Astrocyte of the cerebellum (primary cell): ENCODE results near the gene ZNF808.
A peak's percentile ranks its signal among the peaks of the same experiment; 100 is the strongest.
"Not testable (repeated sequence)": the region's sequence is repeated elsewhere in the genome, so short reads cannot be mapped to it uniquely, and the experiment has no call there.

Source experiments
- DNase-seq: peaks from one replicate; pipeline ENCODE4 v3.0.0-alpha.2; 2011; ENCODE audit warnings: low read depth
- H3K4me3 ChIP-seq: 2 replicates; pipeline ENCODE4 v1.5.1; 2011; ENCODE audit warnings: mild to moderate bottlenecking, low read depth, low read length, moderate library complexity
- in situ Hi-C: cut with HindIII; loops from 2 replicates; pipeline ENCODE4 v1.10.0; 2017; ENCODE audit warnings: low sequenced_read_pairs
- TF ChIP-seq, protein P1 (sequence below): IDR thresholded peaks from 2 replicates; pipeline ENCODE4 v1.5.1; 2012; ENCODE audit warnings: low read length, low read depth, moderate library complexity, mild to moderate bottlenecking; ENCODE audit errors: missing control alignments

ZNF808 gene

DNA sequence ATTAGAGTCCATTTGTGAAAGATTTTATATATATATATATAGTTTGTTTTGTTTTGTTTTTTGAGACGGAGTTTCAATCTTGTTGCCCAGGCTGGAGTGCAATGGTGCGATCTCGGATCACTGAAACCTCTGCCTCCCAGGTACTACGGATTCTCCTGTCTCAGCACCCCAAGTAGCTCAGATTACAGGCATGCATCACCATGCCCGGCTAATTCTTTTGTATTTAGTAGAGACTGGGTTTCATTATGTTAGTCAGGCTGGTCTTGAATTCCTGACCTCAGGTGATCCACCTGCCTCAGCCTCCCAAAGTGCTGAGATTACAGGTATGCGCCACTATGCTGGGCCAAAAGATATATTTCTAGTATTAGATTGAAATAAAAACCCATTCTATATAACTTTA is 38.7 kb downstream of the ZNF808 start:
- no peak for DNase-seq
- in situ Hi-C loops = no loop called here
- TF ChIP-seq, protein P1, sequence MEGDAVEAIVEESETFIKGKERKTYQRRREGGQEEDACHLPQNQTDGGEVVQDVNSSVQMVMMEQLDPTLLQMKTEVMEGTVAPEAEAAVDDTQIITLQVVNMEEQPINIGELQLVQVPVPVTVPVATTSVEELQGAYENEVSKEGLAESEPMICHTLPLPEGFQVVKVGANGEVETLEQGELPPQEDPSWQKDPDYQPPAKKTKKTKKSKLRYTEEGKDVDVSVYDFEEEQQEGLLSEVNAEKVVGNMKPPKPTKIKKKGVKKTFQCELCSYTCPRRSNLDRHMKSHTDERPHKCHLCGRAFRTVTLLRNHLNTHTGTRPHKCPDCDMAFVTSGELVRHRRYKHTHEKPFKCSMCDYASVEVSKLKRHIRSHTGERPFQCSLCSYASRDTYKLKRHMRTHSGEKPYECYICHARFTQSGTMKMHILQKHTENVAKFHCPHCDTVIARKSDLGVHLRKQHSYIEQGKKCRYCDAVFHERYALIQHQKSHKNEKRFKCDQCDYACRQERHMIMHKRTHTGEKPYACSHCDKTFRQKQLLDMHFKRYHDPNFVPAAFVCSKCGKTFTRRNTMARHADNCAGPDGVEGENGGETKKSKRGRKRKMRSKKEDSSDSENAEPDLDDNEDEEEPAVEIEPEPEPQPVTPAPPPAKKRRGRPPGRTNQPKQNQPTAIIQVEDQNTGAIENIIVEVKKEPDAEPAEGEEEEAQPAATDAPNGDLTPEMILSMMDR = no peak
- no peak overlapping the region for H3K4me3 ChIP-seq

DNA sequence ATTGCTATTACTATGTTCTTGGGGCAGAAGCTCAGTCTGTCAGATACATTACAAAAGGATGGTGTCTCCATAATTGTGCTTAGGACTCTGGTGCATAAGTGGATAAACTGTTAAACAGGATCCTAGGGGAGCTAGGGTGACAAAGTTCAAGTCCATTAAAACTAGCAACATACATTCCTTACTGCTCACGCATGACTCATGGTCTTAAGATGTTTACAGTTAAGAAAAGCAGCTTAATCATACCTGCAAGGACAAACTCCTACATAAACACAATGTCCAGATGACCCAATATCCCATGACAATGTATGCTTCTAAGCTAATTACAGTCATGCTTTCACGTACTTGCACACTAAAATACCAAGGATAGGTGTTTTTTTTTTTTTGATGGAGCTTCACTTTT is 39.1 kb downstream of the ZNF808 start:
- no peak overlapping the region for H3K4me3 ChIP-seq
- no peak for DNase-seq
- TF ChIP-seq, protein P1 = no peak
- in situ Hi-C loops = no loop called here

DNA sequence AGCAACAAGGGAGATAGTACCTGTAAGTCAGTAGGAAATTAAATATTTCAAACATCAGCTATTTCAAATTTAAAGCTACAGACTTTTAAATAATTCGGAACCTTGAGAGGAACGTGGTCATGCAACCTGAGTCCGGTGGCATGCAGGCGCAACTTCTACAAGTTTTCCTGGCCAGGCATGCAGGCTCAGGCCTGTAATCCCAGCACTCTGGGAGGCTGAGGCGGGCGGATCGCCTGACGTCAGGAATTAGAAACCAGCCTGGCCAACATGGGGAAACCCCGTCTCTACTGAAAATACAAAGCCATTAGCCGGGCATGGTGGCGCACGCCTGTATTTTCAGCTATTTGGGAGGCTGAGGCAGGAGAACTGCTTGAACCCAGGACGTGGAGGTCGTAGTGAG is 40.5 kb downstream of the ZNF808 start:
- in situ Hi-C loops = no loop called here
- DNase-seq = no peak
- TF ChIP-seq, protein P1 = no peak
- no peak overlapping the region for H3K4me3 ChIP-seq

DNA sequence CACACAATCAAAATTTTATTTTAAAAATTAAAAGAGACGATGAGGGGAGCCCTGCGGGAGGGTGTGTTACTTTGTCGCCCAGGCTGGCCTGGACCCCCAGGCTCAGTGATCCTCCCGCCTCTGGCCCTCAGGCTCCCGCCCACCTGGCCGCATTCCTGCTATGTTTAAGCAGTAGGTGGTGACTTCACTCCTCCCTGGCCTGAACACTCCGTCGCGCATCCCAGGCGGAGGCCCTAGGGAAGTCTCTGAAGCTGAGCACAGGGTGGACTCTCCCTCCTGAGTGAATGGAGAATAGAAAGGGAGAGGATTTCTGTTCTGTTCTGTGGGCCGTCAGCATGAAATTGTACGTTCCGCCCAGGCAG is 42.2 kb downstream of the ZNF808 start:
- DNase-seq, in situ Hi-C loops: not testable (repeated sequence)
- H3K4me3 ChIP-seq = peak overlapping the region; percentile 90

DNA sequence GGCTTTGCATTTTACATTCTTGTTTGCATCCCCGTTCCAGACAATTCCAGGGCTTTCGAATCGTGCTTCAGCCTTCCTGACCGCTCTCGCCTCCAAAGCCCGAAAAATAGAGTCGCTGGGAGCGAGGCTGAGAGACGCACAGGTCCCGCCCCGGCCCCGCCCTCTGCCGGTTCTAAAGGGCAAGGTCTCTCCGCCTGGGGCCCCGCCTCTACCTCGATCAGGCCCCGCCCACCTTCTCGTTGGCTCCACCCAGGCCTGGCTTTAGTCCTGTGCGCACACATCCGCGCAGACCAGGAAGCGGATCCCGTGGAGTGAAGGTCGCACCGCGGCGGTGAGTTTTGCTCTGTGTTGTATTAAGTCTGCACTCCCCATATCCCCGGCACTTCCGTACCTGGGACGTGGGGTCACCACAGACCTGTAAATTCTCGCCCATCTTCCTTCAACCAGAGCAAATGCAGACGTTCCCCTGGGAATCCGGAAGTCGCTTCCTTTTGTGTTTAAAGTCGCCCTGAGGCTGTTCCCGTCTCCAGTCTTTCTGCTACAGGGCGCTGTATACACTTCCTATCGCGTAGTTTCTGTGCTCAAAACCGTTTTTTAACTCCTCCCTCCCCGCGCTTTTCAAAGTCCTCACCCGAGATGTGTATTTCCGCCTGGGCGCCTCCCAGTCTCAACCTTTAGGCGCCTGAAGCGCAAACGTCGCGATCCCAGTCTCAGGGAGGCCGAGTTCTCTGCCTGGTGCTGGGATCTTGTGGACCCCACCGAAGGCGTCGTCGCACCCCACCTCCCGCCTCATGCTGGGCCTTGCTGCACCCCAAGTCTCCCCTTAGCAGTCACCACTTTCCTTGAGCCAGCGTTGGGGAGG is 42.8 kb downstream of the ZNF808 start, which contains the start of gene ZNF701:
ZNF701 (plus strand) TSS at position 288 of the 862 bp plus-strand sequence. CDS start 3,861 bp downstream, outside the sequence.
- peak; percentile 70 for DNase-seq
- H3K4me3 ChIP-seq = peak within 1 kb of the TSS; percentile 90
- TF ChIP-seq, protein P1 = peak; percentile 25
- in situ Hi-C loops = no loop called here

DNA sequence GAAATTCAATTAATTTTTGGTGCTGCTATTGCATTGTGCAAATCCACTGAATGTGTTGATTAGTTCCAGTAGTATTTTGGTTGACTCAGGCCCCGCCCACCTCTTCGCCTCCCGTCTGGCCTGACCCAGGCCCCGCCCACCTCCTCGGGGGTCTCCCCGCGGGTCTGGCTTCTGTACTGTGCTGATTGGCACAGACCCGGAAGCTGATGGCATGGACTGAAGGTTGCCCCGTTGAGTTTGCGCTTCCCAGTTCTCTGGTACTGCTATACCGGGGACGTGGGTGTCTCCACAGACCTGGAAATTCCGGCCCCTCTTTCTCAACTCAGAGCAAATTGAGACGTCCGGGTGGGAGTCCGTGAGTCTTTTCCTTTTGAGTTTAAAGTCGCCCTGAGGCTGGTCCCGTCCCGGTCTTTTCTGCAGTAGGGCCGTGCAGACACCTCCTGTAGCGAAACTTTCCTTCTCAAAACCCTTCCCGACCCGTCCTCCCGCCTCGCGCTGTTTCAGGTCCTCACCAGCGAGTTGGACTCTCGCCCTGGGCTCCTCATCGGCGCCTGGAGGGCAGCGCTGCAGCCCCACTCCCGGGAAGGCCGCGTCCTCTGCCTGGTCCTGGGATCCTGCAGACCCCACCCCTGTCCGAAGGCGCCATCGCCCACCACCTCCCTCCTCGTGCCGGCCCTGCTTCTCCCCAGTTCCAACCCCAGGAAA is 57.4 kb downstream of the ZNF808 start:
- no peak overlapping the region for H3K4me3 ChIP-seq
- in situ Hi-C loops = no loop called here
- TF ChIP-seq, protein P1 = no peak
- DNase-seq = no peak

DNA sequence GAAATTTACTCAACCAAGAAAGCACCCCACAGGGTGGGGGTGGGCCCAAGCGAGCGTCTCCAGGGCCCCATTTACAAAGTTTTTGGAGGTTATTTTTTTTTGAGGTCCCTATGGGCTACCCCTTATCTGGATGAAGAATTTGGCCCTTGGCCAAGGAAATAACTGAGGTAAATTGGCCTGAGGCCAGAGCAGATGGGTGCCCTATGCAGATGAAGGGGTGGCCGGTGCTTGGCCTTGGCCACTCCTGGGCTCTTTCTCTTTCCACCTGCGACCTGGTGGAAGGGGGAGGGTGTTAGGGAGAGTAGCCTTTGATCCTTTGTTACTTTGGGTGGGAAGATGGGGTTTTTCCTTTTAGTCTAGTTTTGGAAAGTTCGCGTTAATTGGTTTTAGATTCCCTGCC is 58.1 kb downstream of the ZNF808 start:
- no peak for DNase-seq
- in situ Hi-C loops = no loop called here
- TF ChIP-seq, protein P1 = no peak
- H3K4me3 ChIP-seq = no peak overlapping the region
